Ishikawa (cell line): Measurements from ENCODE around the gene PTPRQ.

ENCODE experiments used
- RAD21 ChIP-seq: IDR thresholded peaks from 2 replicates; pipeline ENCODE4 v1.6.1; 2012; ENCODE audit warnings: low read depth
- TAF1 ChIP-seq: IDR thresholded peaks from 2 replicates; pipeline ENCODE4 v1.6.1; 2012; ENCODE audit warnings: low read depth, mild to moderate bottlenecking
- YY1 ChIP-seq: IDR thresholded peaks from 2 replicates; pipeline ENCODE4 v1.6.1; 2012; ENCODE audit warnings: low read depth

GRCh38 chr12:80460972-80461371 lies 16.9 kb downstream of the PTPRQ start:
- TF ChIP-seq TAF1 (no peak), RAD21 (no peak), YY1 (no peak)
